SK-N-SH (cell line): ENCODE data around the gene HEMK1.

Source experiments
- RFX5 ChIP-seq: IDR thresholded peaks from 2 replicates; pipeline ENCODE4 v1.6.1; 2012; ENCODE audit warnings: mild to moderate bottlenecking, improper control_type of control experiment, low read length
- TF ChIP-seq, protein P1 (sequence below): fragments of 200-600 bp; sonication (generic); IDR thresholded peaks from 2 replicates; pipeline ENCODE4 v1.6.1; 2017; ENCODE audit warnings: antibody characterized with exemption, mild to moderate bottlenecking, moderate library complexity

DNA sequence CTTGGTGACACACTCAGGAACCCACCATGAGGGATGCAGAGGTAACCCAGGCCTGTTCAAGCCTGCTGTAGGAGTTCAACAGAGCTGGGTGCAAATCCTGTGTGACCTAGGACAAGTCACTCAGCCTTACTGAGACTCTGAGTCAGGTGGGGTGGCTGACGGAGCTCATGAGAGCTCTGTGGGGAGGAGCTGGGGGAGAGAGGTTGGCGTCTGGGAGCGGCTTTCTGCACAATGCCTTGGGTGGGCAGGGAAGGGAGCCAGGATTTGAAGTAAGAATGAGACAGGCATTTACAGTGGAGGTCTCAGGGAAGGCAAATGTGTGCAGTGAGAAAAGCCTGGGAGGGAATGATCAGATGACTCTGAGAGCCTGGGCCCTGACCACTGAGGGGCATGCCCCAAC lies 20.1 kb upstream of the HEMK1 start:
- TF ChIP-seq RFX5 = no peak
- TF ChIP-seq, protein P1, sequence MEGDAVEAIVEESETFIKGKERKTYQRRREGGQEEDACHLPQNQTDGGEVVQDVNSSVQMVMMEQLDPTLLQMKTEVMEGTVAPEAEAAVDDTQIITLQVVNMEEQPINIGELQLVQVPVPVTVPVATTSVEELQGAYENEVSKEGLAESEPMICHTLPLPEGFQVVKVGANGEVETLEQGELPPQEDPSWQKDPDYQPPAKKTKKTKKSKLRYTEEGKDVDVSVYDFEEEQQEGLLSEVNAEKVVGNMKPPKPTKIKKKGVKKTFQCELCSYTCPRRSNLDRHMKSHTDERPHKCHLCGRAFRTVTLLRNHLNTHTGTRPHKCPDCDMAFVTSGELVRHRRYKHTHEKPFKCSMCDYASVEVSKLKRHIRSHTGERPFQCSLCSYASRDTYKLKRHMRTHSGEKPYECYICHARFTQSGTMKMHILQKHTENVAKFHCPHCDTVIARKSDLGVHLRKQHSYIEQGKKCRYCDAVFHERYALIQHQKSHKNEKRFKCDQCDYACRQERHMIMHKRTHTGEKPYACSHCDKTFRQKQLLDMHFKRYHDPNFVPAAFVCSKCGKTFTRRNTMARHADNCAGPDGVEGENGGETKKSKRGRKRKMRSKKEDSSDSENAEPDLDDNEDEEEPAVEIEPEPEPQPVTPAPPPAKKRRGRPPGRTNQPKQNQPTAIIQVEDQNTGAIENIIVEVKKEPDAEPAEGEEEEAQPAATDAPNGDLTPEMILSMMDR = no peak
